ENCODE data around the gene ZFP57. TPM values are rescaled to one million over a fixed set of nuclear protein-coding genes. Genes with fewer than 3 reads are reported as not detected.

The ZFP57 gene
- polyA plus RNA-seq, 1 donor (not counting 4 experiments of a cell fraction or from before 2014, with no cell fraction given), result 17.4 TPM

GRCh38 chr6:29671026-29671425, 9.9 kb downstream of the ZFP57 start:
- DNase-seq (ENCODE audit: low read depth, low spot score), result no peak
- H3K27me3 ChIP-seq (ENCODE audit: control insufficient read depth, extremely low read depth, insufficient read depth, low read length), result no peaks in the 10 kb centered on the region
- H3K9ac ChIP-seq (ENCODE audit: control insufficient read depth, extremely low read depth, insufficient read depth, low read length), result no peak overlapping the region
- H3K27ac ChIP-seq (ENCODE audit: control insufficient read depth, insufficient read depth, low read length), result no peak overlapping the region
- no peak overlapping the region for H2AFZ ChIP-seq (ENCODE audit: control insufficient read depth, low read length)
- dilution Hi-C loops (cut with MboI; ENCODE audit: extremely low pct_ligation_motif_present, low sequenced_read_pairs), result no loop called here
- peaks cover 5% of the 10 kb centered on the region for H3K79me2 ChIP-seq (ENCODE audit: control insufficient read depth, insufficient read depth, low read length)
- H3K36me3 ChIP-seq (ENCODE audit: control insufficient read depth in 2 of 2, extremely low read depth in 1 of 2, insufficient read depth in 2 of 2, low read length in 2 of 2), result peaks cover 0 to 3% of the 10 kb centered on the region in 2 experiments
- no peaks in the 10 kb centered on the region for H3K9me3 ChIP-seq (ENCODE audit: control insufficient read depth, low read depth, low read length)
- no peak for TF ChIP-seq EZH2 (IDR thresholded peaks at IDR 0.05; ENCODE audit: low read length)
- no peak for TF ChIP-seq CTCF (optimal IDR thresholded peaks at IDR 0.05 in 1 of 3, IDR thresholded peaks at IDR 0.05 in 1 of 3, conservative IDR thresholded peaks at IDR 0.05 in 1 of 3; ENCODE audit: extremely low read depth in 1 of 3, insufficient read depth in 2 of 3, low read length in 3 of 3)
- no peaks in the 10 kb centered on the region for H4K20me1 ChIP-seq (ENCODE audit: control insufficient read depth, extremely low read depth, insufficient read depth, low read length)
- H3K4me3 ChIP-seq (ENCODE audit: control insufficient read depth in 2 of 3, extremely low read depth in 1 of 3, insufficient read depth in 2 of 3, low read depth in 1 of 3, low read length in 3 of 3), result no peak overlapping the region
- no peak overlapping the region for H3K4me2 ChIP-seq (ENCODE audit: control insufficient read depth, extremely low read depth, insufficient read depth, low read depth, low read length)
- peaks cover 11% of the 10 kb centered on the region for H3K4me1 ChIP-seq (ENCODE audit: control insufficient read depth, extremely low read depth, insufficient read depth, low read length)
- no peaks in the 10 kb centered on the region for H3K9me1 ChIP-seq (ENCODE audit: control insufficient read depth, extremely low read depth, insufficient read depth, low read length)
- FAIRE-seq, result no peak

GRCh38 chr6:29667158-29667557, 13.8 kb downstream of the ZFP57 start:
- TF ChIP-seq EZH2 (IDR thresholded peaks at IDR 0.05; ENCODE audit: low read length) (no peak), CTCF (optimal IDR thresholded peaks at IDR 0.05 in 1 of 3, IDR thresholded peaks at IDR 0.05 in 1 of 3, conservative IDR thresholded peaks at IDR 0.05 in 1 of 3; ENCODE audit: extremely low read depth in 1 of 3, insufficient read depth in 2 of 3, low read length in 3 of 3) (no peak)
- DNase-seq (ENCODE audit: low read depth, low spot score) (no peak), FAIRE-seq (no peak)
- Histone ChIP-seq H2AFZ (ENCODE audit: control insufficient read depth, low read length) (no peak overlapping the region), H3K4me3 (ENCODE audit: control insufficient read depth in 2 of 3, extremely low read depth in 1 of 3, insufficient read depth in 2 of 3, low read depth in 1 of 3, low read length in 3 of 3) (no peak overlapping the region), H3K9me1 (ENCODE audit: control insufficient read depth, extremely low read depth, insufficient read depth, low read length) (no peaks in the 10 kb centered on the region), H3K9ac (ENCODE audit: control insufficient read depth, extremely low read depth, insufficient read depth, low read length) (no peak overlapping the region), H3K27ac (ENCODE audit: control insufficient read depth, insufficient read depth, low read length) (no peak overlapping the region), H3K79me2 (ENCODE audit: control insufficient read depth, insufficient read depth, low read length) (no peaks in the 10 kb centered on the region), H3K27me3 (ENCODE audit: control insufficient read depth, extremely low read depth, insufficient read depth, low read length) (no peaks in the 10 kb centered on the region), H4K20me1 (ENCODE audit: control insufficient read depth, extremely low read depth, insufficient read depth, low read length) (no peaks in the 10 kb centered on the region), H3K4me1 (ENCODE audit: control insufficient read depth, extremely low read depth, insufficient read depth, low read length) (peaks cover 5% of the 10 kb centered on the region), H3K4me2 (ENCODE audit: control insufficient read depth, extremely low read depth, insufficient read depth, low read depth, low read length) (no peak overlapping the region), H3K9me3 (ENCODE audit: control insufficient read depth, low read depth, low read length) (no peaks in the 10 kb centered on the region), H3K36me3 (ENCODE audit: control insufficient read depth in 2 of 2, extremely low read depth in 1 of 2, insufficient read depth in 2 of 2, low read length in 2 of 2) (peaks cover 0 to 1% of the 10 kb centered on the region in 2 experiments)
- dilution Hi-C loops (cut with MboI; ENCODE audit: extremely low pct_ligation_motif_present, low sequenced_read_pairs), result no loop called here
